Tibial nerve (tissue), 4 donors: Measurements from ENCODE around the gene CCDC150.

Experiments used
- CTCF ChIP-seq, 5 experiments: fragments of 200-600 bp in 3 of 5; fragments of 450-650 bp in 2 of 5; sonication (generic) in 3 of 5; IDR thresholded peaks; one replicate each; pipeline ENCODE4 v1.5.1; 2016 to 2019; ENCODE audit warnings: antibody characterized with exemption in 5 of 5, mild to moderate bottlenecking in 3 of 5, moderate library complexity in 2 of 5
- EP300 ChIP-seq, 2 donors: sonication (generic); formaldehyde crosslinking; IDR thresholded peaks; one replicate each; pipeline ENCODE4 v1.6.1; 2017; ENCODE audit warnings: antibody characterized with exemption in 2 of 2, mild to moderate bottlenecking in 1 of 2
- POLR2A ChIP-seq, 2 donors: fragments of 450-650 bp; IDR thresholded peaks; one replicate each; pipeline ENCODE4 v1.6.1; 2017; ENCODE audit warnings: antibody characterized with exemption in 2 of 2, mild to moderate bottlenecking in 2 of 2, moderate library complexity in 2 of 2

- TF ChIP-seq CTCF (IDR thresholded peaks at IDR 0.05) (no peak), EP300 (IDR thresholded peaks at IDR 0.05) (no peak), POLR2A (IDR thresholded peaks at IDR 0.05) (no peak)
Observed at GRCh38 chr2:196737046-196737445, 97.5 kb downstream of the CCDC150 start.
